GM18499 (cell line): ENCODE results near the gene ZCCHC14.
"Not testable (repeated sequence)": the region's sequence is repeated elsewhere in the genome, so short reads cannot be mapped to it uniquely, and the experiment has no call there.

Source experiments
- ATAC-seq: cut with Tn5 transposase; IDR thresholded peaks from one replicate; pipeline ENCODE4 v1.9.1; 2021; ENCODE audit warnings: moderate number of reproducible peaks; ENCODE audit not compliant: insufficient read depth, unreplicated experiment

The ZCCHC14 gene

DNA sequence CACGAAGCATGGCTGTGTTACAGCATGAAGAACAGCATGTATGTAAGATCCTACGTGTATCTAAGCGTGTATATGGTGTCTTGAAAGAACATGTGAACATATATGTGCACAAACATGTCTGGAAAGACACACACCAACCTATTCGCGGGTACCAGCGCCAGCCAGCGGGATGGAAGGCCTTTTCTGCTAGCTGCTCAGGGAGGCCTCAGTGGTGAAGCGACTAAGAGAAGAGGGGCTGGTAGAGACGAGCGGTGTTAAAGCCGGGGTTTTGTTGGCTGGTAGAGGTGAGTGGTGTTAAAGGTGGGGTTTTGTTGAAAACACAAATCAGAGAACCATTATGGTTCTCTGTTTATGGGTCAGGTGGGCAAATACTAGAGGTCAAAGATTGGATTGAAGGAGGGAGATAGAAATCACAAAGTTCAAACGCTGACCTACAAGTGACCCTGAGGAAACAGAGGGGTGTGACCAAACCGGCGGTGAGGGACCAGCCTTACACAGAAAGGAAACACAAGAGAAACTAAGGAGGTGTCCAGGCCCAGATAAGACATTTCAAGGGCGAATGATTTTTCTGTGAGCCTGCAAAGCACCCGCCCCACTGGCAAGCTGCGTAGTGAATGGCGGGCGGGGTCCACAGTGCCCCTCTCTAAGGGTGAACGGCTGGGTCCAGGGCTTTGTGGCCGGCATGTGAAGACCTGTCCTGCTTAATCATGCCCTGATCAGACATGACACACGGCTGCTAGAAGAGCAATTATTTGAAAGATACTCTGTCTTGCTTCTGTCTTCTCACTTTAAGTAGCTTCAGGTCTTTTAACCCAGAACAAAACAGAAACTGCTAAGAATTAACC, 8.1 kb downstream of the ZCCHC14 start:
- ATAC-seq: no peak

DNA sequence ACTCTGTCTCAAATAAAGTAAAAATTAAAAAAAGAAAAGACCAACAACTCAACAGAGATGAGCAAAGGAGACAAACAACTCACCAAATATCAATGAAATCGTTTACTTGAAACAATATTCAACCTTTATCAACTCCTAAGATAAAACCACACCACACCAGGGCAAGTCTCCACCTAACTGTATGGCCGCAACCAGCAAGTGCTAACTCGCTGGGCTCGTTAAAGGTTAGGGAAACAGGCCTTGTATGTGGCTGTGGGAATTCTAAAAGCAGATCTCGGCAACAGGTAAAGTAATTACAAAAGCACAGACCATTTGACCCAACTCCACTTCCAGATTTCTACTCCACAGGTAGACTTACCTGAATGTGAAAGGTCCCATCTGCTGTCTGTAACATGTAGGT, 9.3 kb downstream of the ZCCHC14 start:
- no peak for ATAC-seq

DNA sequence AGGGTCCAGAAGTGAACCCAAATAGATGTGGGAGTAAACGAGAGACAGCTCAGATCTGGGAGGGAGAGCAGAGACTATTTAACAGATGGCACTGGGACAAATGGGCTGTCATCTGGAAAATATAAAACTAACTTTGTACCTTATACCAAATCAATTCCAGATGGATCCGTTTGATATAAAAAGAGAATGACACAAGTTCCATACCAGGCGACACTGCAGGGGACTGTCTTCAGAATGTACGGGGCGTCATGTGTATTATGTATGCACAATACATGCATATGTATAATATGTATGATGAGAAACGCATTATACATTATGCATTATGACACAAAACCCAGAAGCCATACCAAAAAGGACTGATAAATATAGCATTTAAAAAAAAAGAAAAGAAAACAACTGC, 10.2 kb downstream of the ZCCHC14 start:
- ATAC-seq: not testable (repeated sequence)

DNA sequence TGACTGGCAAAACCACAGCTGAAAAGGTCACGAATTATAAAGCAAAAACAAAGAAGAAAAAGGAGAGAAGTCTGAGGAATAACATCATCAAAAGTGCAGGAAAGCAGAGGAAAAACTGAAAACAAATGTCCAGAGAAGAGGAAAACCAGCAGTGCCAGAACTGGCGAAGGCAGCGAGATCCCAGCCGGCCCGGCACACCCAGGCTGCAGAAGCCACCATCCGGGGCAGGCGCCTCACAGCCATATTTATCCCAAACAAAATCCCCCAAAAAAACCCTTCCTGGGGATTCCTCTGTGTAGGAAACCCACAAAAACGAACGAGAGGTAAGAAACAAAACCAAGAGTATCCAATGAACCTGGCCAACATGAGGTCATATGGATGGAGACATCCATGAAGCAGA, 10.6 kb downstream of the ZCCHC14 start:
- no peak for ATAC-seq

DNA sequence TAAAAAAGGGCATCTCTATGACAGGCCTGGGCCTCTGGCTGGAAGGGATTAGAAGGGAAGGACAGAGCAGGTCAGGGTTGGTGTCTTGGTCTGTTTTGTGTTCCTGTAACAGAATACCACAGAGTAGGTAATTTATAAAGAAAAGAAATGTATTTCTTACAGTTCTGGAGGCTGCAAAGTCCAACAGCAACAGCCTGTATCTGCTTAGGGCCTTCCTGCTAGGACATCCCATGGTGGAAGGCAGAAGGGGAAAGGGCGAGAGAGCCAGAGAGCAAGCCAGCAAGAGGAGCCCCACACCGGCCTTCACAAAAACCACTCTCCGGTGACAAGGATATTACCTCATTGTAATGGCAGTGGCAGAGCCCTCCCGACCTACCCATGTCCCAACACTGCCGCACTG, 11.1 kb downstream of the ZCCHC14 start:
- not testable (repeated sequence) for ATAC-seq

DNA sequence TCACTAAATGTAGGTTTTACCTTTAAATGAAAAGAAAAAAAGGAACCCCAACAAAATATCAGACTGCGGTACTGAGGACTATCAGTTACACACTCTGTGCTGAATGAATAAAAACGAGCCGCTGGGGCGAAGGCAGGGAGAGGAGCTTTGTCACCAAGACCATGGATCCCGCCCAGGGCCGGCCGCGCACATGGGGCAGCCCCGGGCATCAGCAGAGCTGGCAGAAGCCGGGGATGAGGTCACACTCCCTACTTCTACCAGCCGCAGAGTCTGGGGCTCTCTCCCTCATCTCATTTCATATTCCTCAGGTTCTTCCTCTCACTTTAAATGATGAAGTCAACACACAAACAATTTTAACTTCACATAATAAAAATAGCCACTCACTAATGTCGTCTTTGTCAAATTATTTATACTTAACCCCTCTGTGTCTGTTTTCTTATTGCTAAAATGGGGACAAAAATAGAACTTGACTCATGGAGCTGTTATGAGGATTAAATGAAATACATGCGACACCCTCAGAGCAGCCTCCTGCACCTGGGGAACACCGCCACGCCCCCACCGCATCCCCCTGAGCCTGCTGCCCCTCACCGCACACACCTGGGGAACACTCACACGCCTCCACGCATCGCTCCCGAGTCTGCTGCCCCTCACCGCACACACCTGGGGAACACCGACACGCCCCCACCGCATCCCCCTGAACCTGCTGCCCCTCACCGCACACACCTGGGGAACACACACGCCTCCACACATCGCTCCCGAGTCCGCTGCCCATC, 15.4 kb downstream of the ZCCHC14 start:
- ATAC-seq: not testable (repeated sequence)

DNA sequence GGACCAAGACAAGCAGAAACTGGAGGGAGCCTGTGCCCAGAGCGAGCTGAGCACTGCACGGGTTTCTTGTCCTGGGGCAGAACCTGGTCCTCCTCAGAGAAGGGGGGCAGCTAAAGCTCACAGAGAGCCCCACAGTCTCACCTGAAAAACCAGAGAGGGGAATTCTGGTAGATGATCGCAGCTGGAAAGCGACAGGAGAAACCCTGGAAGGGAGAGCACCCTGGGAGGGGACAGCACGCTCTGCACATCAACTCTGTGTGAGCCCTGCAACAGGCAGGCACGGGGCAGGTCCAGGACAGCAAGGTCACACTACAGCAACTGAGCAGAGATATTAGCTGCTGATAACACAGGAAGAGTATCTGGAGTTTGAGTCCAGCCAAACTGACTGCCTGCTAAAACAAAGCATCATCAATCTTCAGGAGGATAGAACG, 18.2 kb downstream of the ZCCHC14 start:
- no peak for ATAC-seq

DNA sequence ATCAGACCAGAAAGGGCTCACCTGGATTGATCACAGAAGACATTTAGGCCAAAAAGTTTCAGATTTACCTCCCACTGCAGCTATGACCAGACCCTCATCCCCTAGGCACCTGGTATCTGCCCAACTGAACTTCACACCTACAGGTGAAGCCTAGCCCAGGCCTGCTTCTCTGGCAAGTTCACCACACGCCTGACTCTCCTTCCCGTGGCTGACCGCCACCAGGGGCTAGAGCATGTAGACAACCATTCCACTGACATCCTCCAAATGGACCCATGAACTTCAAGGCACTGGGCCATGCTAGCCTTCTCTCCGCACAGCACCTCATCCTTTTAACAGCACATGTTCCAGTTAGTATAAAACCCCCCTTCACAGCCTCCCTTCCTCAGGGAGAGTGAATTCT, 18.8 kb downstream of the ZCCHC14 start:
- ATAC-seq: no peak

DNA sequence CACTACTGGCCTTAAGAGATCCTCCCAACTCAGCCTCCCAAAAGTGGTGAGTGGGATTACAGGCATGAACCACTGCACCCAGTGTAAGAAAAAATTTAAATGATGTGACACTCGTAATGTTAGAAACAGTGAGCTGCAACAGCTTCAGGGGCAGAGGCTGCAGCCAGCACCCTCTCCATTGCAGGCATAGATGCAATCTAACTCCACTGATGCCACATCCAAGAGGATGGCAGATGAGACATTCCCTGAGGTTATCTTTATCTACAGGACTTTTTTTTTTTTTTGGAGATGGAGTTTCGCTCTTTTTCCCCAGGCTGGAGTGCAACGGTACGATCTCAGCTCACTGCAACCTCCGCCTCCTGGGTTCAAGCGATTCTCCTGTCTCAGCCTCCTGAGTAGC, 19.9 kb downstream of the ZCCHC14 start:
- no peak for ATAC-seq

DNA sequence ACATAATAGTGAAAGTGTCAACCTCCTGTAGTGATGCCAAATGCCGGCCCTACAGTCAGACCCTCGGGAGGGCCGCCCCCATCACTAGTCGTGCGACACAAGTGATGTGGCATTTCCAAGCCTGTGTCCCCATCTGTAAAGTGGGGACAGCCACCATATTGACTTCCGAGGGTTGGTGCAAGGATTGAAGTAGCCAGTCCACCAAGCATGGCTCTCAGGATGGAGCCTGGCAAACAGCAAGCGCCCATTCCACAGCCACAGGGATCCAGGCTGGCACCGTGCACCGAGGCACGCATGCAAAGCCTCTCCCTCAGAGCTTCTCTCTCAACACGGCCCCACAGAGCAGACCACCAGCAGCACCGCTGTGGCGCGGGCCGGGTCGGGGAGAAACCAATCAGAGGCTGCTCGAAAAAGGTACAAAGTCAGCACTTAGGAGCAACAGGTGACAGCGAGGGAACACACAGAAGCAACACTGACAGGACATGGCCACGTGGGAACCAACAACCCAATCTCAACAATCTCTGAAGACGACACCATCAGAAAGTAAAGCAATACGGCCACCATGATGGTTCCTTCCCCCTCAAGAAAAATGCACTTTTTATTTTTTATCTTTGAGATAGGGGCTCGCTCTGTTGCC, 20.6 kb downstream of the ZCCHC14 start:
- ATAC-seq: no peak

DNA sequence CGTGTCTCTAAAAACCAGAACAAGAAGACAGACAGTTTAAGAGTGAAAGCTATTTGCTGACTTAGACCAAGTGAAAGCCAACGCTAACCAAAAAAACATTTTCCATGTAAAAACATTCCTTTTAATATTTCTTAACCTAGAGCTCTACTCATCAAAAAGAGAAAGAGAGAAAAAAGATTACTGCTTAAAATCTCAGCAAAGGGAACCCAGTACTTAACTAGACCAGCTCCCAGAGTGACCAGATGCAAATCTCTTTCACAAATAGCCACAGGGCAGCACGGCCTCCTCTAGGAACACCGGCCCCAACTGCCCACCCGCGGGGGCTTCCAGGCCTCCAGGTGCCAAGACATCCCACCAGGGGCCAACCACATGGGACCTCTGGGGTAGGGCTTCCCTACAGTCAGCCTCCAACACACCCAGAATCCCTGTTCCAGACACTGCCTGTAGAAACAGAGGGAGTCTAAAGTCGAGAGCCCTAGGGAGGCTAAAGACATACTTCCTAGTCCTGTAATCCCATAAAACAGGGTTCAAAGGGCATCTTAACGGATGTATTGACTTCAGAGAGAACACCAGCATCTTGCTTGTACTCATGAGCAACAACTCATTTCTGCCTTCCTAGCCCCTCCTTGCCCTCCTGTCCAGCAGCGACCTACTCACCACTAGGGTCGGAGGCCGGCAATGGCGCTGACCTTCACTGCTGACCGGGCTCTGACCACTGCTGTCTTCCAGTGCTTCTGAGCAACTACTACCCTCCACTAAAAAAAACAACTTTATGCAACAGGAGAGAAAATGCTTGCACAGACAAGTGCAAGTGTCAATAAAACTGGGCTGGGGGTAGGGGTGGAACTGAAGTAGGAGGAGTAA, 21.3 kb downstream of the ZCCHC14 start:
- ATAC-seq: no peak

DNA sequence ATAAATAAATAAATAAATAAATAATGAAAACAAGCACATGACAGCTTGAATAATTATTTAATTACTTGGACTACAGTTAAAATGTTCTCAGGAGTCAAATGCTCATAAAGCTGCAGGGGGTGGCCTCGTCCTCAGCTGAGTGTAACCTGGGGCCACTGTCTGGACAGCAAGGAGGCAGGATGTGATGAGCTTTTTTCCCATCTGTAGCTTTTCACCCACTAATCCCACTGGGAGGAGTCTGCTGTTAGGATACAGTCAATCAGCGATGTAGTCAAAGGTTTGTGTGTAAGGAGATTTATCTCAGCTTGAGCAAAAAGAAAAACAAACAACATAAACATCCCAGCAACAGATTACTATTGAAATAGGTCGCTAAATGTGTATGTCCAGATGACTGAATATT, 22.5 kb downstream of the ZCCHC14 start:
- no peak for ATAC-seq

DNA sequence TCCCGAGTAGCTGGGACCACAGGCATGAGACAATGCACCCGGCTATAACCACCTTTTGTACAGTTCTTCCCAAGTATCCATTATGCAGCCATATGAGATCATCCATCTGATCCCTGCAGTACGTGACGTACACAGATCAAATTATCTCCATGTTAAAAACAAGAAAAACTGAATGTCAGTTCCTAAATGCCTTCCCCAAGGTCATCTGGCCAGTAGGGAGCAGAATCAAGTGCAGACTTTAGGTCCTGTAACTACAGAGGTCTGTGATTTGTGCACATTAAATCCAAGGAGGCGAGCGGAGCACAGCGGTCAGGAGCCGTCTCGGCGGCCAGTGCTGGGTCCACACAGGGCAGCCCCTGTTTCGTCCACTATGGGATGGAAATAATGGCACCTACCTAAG, 23.7 kb downstream of the ZCCHC14 start:
- ATAC-seq: no peak

DNA sequence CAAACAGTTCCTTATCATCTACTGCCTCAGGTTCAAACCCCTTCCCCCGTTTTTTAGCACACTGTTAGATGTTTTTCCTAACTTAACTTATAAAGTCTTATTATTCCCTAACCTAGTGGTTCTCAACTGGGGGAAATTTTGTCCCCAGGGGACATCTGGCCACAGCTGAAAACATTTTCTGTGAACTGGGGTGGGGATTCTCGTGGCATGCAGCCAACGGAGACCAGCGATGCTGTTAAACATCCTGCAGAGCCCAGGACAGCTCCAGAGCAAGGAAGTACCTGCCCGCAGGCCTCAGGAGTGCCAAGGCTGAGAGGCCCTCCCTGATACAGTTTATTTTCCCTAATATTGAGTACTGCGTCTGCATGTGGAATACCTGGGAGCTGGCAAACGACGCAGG, 24.3 kb downstream of the ZCCHC14 start:
- ATAC-seq: no peak

DNA sequence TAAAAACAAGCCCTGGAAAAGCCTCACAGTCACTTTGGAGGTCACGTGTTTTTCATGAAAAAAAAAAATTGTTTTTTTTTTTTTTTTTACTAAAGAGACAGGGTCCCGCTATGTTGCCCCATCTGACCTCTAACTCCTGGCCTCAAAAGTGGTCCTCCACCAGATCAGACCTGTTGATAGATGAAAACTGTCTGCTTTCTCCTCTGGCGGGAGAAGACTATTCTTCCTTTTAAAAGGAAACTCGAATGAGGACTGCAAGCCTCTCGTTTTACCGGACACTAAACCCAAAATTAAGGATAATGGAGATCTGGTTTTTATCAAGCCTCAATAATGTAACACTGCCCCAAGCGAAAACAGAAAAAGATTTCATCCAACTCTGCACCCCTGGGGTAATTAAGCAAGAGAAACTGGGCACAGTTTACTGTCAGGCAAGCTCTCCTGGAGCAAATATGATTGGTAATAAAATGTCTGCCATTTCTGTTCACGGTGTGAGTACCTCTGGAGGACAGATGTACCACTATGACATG, 25.8 kb downstream of the ZCCHC14 start:
- ATAC-seq: no peak

DNA sequence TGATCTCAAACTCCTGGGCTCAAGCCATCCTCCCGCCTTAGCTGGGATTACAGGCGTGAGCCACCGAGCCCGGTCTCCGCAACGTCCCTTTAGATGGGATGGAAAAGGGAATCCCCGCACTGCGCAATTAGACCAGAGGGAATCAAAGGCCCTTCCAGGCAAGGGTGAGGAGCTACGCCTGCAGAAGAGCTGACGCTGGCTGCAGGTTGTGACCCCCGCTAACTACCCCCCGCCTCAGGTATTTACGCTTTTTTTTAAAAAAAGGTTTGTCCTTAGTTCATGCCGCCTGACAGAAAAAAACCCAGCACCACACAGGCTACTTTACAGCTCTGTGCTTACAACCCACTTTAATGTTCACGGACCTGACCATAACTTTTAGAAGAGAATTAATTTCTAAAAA, 26.9 kb downstream of the ZCCHC14 start:
- ATAC-seq: no peak

DNA sequence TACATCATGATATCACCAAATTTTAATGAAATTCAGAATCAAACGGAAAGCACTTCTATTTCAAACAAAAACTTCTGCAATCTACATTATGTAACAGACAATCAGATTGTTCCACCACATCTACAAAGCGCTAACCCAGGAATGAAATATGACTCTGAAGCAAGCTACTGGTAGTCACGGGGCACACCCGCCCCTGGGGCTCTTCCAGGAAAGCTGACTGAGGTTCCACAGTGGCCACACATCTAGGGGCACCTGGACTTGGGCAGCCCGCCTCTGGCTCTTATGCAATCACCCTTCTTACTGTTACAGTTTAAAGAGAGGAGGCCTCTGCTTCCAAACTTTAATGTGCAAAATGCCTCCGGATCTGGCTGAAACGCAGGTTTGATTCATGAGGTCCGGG, 27.5 kb downstream of the ZCCHC14 start:
- ATAC-seq: no peak

DNA sequence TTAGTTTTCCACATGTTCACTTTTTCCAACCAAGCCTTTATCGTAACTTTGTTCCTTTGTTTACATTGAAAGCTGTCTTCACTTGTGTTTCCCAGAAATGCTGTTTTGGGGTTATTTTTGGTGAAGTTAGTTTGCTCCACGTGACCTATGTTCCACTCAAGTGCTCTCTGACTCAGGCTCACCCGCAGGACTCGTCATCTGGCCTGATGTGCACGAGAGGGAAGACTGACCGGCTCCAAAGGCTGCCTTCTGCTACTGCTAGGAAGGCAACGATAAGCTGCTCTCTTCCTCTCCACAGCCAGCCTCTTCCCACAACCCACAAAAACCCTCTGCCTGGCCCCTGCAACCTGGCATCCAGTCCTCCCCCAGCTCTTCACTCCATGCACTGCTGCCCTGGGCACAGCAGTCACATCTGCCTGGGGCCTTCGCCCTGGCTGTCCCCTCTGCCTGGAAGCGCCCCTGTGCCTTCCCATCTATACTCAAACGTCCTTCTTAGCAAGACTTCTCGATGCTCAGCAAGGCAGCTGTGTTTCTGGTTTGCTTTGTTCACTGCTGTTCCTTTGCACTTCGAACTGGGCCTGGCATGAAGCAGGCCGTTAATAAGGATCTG, 28.0 kb downstream of the ZCCHC14 start:
- no peak for ATAC-seq
